PFSK-1 (cell line): ENCODE measurements around the gene TUBA4B.

Source experiments
- POLR2AphosphoS5 ChIP-seq: IDR thresholded peaks from 2 replicates; pipeline ENCODE4 v1.6.1; 2012; ENCODE audit warnings: low read depth, mild to moderate bottlenecking, control low read depth, low read length, moderate library complexity
- REST ChIP-seq, 2 experiments: IDR thresholded peaks; 2 replicates each; pipeline versions ENCODE4 v1.6.1 to v1.8.0; 2011 to 2012; ENCODE audit warnings: low read depth in 2 of 2, low read length in 2 of 2, control low read depth in 1 of 2, inconsistent platforms in 1 of 2, mild to moderate bottlenecking in 1 of 2, moderate library complexity in 1 of 2; ENCODE audit not compliant: insufficient read depth in 1 of 2
- SIN3A ChIP-seq: IDR thresholded peaks from 2 replicates; pipeline ENCODE4 v1.6.1; 2012; ENCODE audit warnings: mild to moderate bottlenecking, low read length, moderate library complexity, borderline replicate concordance; ENCODE audit not compliant: insufficient read depth
- TAF1 ChIP-seq: IDR thresholded peaks from 2 replicates; pipeline ENCODE4 v1.6.1; 2012; ENCODE audit warnings: low read length, control low read depth, borderline replicate concordance; ENCODE audit not compliant: insufficient read depth

- TF ChIP-seq POLR2AphosphoS5 (no peak), SIN3A (no peak), REST (IDR thresholded peaks at IDR 0.05; ENCODE audit: insufficient read depth in 1 of 2, low read depth in 2 of 2, low read length in 2 of 2) (no peak), TAF1 (no peak)
Measured at GRCh38 chr2:219287580-219288265, 34.7 kb downstream of the TUBA4B start.
